Measurements from ENCODE around the gene TIMM29. TPM values are rescaled to one million over a fixed set of nuclear protein-coding genes. Genes with fewer than 3 reads are reported as not detected.
A peak's percentile ranks its signal among the peaks of the same experiment; 100 is the strongest.

Gene TIMM29
- total RNA-seq (2014; rRNA removed; shearing (Covaris generic)) (24.1 and 28.3 TPM in 2 replicates), total RNA-seq (2022) (26.2 and 27.3 TPM in 2 replicates), Bru-seq, nascent RNA (percentile 56 among the genes with signal in this experiment), BruChase-seq, experiment 1, labeled RNA remaining after a 6-hour chase (percentile 68 among the genes with signal in this experiment), BruChase-seq, experiment 2, labeled RNA remaining after a 2-hour chase (percentile 86 among the genes with signal in this experiment)
- long read RNA-seq, transcript TIMM29-201 (2 exons, 1,425 nt): major isoform, 28 of 35 reads
- long read RNA-seq, partial matches to known transcripts: 1 of 35 reads
- long read RNA-seq, other reads (novel, unspliced or antisense): 6 of 35 reads

GRCh38 chr19:10928563-10929401 lies at the start of gene TIMM29, which contains the start of gene YIPF2:
TSS of gene TIMM29 (plus strand) at chr19:10928811. CDS start at chr19:10928823, 12 bp downstream.
TSS of gene YIPF2 (minus strand) at chr19:10928639. CDS start at chr19:10928410, 229 bp downstream.
- peak; percentile 98 for DNase-seq (ENCODE audit: low spot score)
- Histone ChIP-seq H3K79me2 (ENCODE audit: insufficient read depth, low read depth, low read length) (peaks cover 27% of the 10 kb centered on the region), H3K4me1 (ENCODE audit: insufficient read depth, low read length, poor library complexity, severe bottlenecking) (peaks cover 21% of the 10 kb centered on the region), H3K9me2 (ENCODE audit: insufficient read depth, low read length) (no peaks in the 10 kb centered on the region), H4K20me1 (ENCODE audit: insufficient read depth, low read length) (no peaks in the 10 kb centered on the region), H3K27ac (ENCODE audit: low read depth, low read length, poor library complexity, severe bottlenecking) (peak within 1 kb of the TSS; percentile 29), H3K4me3 (ENCODE audit: low read depth, low read length, poor library complexity, severe bottlenecking) (peak within 1 kb of the TSS; percentile 82), H3K36me3 (ENCODE audit: insufficient read depth, low read length) (peaks cover 21% of the 10 kb centered on the region), H3K4me2 (ENCODE audit: low read length) (peak within 1 kb of the TSS; percentile 91), H3K9me3 (ENCODE audit: low read length) (no peaks in the 10 kb centered on the region), H2AFZ (ENCODE audit: low read length) (peak within 1 kb of the TSS; percentile 12; the same call in 1 of the 2 replicates)
- no TSS peak for BruUV-seq (replicated peaks)
- intact Hi-C loops (cut with micrococcal nuclease; ENCODE audit: unreplicated experiment): loop anchor here (1.0 kb wide), 1 partner anchor 57 kb away; the partner anchor contains the start of gene CARM1
- TF ChIP-seq CTCF (conservative IDR thresholded peaks at IDR 0.05; ENCODE audit: low read length): no peak
- ChIA-PET CTCF (ENCODE audit: unreplicated experiment) (no interaction called here), POLR2A (no interaction called here)

DNA sequence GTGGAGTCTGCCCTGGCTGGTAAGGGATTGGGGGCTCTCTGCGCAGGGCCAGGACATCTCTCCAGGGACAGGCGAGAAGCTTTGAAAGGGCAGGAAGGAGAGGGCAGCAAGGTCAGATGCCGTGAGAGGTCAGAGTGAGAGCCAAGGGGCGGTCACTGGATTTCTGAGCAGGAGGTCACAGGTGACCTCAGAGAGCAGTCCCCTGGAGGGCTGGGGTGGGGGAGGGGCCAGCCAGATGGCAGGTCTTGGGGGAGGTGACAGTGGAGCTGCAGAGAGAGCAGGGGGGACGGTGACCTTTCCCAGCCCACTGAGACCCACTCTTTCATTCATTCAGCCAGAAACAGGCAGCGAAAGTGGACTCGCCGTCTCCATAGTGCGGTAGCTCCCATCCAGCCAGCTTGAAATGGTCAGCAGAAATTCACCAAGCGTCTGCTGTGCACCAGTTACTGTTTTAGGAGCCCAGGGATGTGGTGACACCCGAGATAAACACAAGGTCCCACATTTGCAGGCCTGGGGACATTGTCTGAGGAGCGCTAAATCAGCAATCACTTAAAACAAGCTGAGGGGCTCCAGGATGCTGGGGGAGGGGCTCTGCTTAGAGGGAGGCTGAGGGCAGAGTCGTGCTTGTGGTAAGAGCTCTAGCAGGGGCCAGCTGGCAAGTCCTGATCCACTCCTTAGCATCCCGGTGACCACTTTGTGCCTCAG lies 47.1 kb upstream of the TIMM29 start:
- no peak overlapping the region for H3K4me2 ChIP-seq (ENCODE audit: low read length)
- peaks cover 91% of the 10 kb centered on the region for H3K79me2 ChIP-seq (ENCODE audit: insufficient read depth, low read depth, low read length)
- no peak overlapping the region for H2AFZ ChIP-seq (ENCODE audit: low read length)
- H4K20me1 ChIP-seq (ENCODE audit: insufficient read depth, low read length): no peaks in the 10 kb centered on the region
- H3K9me2 ChIP-seq (ENCODE audit: insufficient read depth, low read length): no peaks in the 10 kb centered on the region
- ChIA-PET POLR2A (no interaction called here), CTCF (ENCODE audit: unreplicated experiment) (interaction anchor here (0.5 kb wide), 1 partner anchor 60 kb away, joined by 3 read pairs; no protein-coding TSS in a partner anchor)
- no peak for DNase-seq (ENCODE audit: low spot score)
- TF ChIP-seq EZH2phosphoT487 (IDR thresholded peaks at IDR 0.05; ENCODE audit: borderline replicate concordance, low read depth, low read length): no peak
- no peak for TF ChIP-seq CTCF (conservative IDR thresholded peaks at IDR 0.05; ENCODE audit: low read length)
- intact Hi-C loops (cut with micrococcal nuclease; ENCODE audit: unreplicated experiment): no loop called here
- H3K36me3 ChIP-seq (ENCODE audit: insufficient read depth, low read length): peaks cover 35% of the 10 kb centered on the region
- H3K4me1 ChIP-seq (ENCODE audit: insufficient read depth, low read length, poor library complexity, severe bottlenecking): peaks cover 52% of the 10 kb centered on the region
- H3K27ac ChIP-seq (ENCODE audit: low read depth, low read length, poor library complexity, severe bottlenecking): no peak overlapping the region
- BruUV-seq (replicated peaks): no TSS peak
- no peaks in the 10 kb centered on the region for H3K9me3 ChIP-seq (ENCODE audit: low read length)
- no peak overlapping the region for H3K4me3 ChIP-seq (ENCODE audit: low read depth, low read length, poor library complexity, severe bottlenecking)
